Mammary epithelial cell (primary cell): ENCODE data around the gene NKIRAS1.

Source experiments
- CTCF ChIP-seq, 2 donors: IDR thresholded peaks in 1 of 2; conservative IDR thresholded peaks in 1 of 2; 2 replicates each; pipeline ENCODE4 v1.5.1; 2011 to 2012; ENCODE audit warnings: inconsistent platforms in 2 of 2, low read length in 2 of 2, mild to moderate bottlenecking in 2 of 2, control low read depth in 1 of 2, low read depth in 1 of 2; ENCODE audit not compliant: insufficient read depth in 1 of 2; ENCODE audit errors: extremely low read depth in 1 of 2
- EZH2 ChIP-seq: IDR thresholded peaks from 2 replicates; pipeline ENCODE4 v1.6.1; 2012; ENCODE audit warnings: low read length, inconsistent platforms, borderline replicate concordance

DNA sequence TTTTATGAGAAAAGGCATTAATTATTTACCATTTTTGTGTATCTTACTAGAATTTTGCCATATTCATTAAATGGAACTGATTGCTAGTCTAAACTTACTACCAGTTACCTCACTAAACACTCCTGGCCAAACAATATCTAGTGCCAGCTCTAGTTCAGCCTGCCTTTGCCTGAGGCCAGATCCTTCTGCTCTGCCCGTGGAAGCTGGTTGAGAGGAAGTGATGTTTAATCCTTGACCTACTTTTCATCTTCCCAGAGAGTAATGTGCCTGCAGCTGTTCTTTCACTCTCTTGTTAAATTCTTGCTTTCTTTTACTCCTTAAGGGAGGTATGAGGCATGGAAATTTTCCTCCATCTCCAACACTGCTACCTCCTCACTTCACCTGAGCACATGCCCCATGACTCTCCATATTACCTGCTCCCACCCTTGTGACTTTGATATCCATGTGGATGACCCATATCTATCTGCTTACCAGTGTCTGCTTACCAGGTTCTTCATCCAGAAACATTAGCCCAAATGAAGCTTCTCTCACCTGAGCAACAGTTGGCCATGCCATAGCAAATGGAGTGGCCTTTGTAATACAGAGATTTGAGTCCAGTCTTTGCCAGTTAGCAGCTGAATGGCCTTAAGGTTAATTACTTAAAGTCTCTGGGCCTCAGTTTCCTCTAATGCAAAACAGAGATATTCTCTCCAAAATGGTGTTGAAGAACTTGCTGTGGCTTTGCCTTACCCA, 57.6 kb downstream of the NKIRAS1 start:
- no peak for TF ChIP-seq CTCF (conservative IDR thresholded peaks at IDR 0.05 in 1 of 2, IDR thresholded peaks at IDR 0.05 in 1 of 2; ENCODE audit: extremely low read depth in 1 of 2, insufficient read depth in 1 of 2, low read depth in 1 of 2, low read length in 2 of 2)
- no peak for TF ChIP-seq EZH2
